ENCODE results near the gene RTBDN. TPM values are rescaled to one million over a fixed set of nuclear protein-coding genes. Genes with fewer than 3 reads are reported as not detected.

The RTBDN gene
- total RNA-seq, 4 donors from 2014 or later = not detected

GRCh38 chr19:12790628-12791344 lies 43.6 kb downstream of the RTBDN start:
- TF ChIP-seq, protein P1, sequence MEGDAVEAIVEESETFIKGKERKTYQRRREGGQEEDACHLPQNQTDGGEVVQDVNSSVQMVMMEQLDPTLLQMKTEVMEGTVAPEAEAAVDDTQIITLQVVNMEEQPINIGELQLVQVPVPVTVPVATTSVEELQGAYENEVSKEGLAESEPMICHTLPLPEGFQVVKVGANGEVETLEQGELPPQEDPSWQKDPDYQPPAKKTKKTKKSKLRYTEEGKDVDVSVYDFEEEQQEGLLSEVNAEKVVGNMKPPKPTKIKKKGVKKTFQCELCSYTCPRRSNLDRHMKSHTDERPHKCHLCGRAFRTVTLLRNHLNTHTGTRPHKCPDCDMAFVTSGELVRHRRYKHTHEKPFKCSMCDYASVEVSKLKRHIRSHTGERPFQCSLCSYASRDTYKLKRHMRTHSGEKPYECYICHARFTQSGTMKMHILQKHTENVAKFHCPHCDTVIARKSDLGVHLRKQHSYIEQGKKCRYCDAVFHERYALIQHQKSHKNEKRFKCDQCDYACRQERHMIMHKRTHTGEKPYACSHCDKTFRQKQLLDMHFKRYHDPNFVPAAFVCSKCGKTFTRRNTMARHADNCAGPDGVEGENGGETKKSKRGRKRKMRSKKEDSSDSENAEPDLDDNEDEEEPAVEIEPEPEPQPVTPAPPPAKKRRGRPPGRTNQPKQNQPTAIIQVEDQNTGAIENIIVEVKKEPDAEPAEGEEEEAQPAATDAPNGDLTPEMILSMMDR (IDR thresholded peaks at IDR 0.05 in 4 of 5, conservative IDR thresholded peaks at IDR 0.05 in 1 of 5) = no peak
- TF ChIP-seq POLR2A (IDR thresholded peaks at IDR 0.05) = no peak
- in situ Hi-C loops (cut with MboI; ENCODE audit: low sequenced_read_pairs in 4 of 4) = no loop called here

GRCh38 chr19:12789904-12790619 lies 44.3 kb downstream of the RTBDN start:
- TF ChIP-seq, protein P1 (IDR thresholded peaks at IDR 0.05 in 4 of 5, conservative IDR thresholded peaks at IDR 0.05 in 1 of 5) = no peak
- TF ChIP-seq POLR2A (IDR thresholded peaks at IDR 0.05) = peak; percentile 88 to 93
- in situ Hi-C loops (cut with MboI; ENCODE audit: low sequenced_read_pairs in 4 of 4) = no loop called here

More at GRCh38 chr19:12790628-12791344, 43.6 kb downstream of the RTBDN start:
- H3K4me3 ChIP-seq = peak overlapping the region; percentile 91 to 98 (median 94)
- no peak for DNase-seq
- H3K9me3 ChIP-seq = no peaks in the 10 kb centered on the region
- H3K36me3 ChIP-seq = no peaks in the 10 kb centered on the region
- H3K4me1 ChIP-seq = peaks cover 45% of the 10 kb centered on the region in 2 donors
- H3K27me3 ChIP-seq = no peaks in the 10 kb centered on the region
- intact Hi-C loops (cut with DNase I; ENCODE audit: low total_unique reads) = loop anchor here (5.0 kb wide), 4 partner anchors 68 to 1057 kb away; partner anchors contain the start of genes FARSA, IER2, STX10 and TNPO2
- peak overlapping the region; percentile 99 to 100 (median 100) for H3K27ac ChIP-seq
- no peak for ATAC-seq

GRCh38 chr19:12789098-12789903 lies 45.1 kb downstream of the RTBDN start:
- no peaks in the 10 kb centered on the region for H3K9me3 ChIP-seq
- H3K27ac ChIP-seq = peak overlapping the region; percentile 99 to 100 (median 100)
- H3K27me3 ChIP-seq = no peaks in the 10 kb centered on the region
- intact Hi-C loops (cut with DNase I; ENCODE audit: low total_unique reads) = no loop called here
- no peaks in the 10 kb centered on the region for H3K36me3 ChIP-seq
- TF ChIP-seq, protein P1 (IDR thresholded peaks at IDR 0.05 in 4 of 5, conservative IDR thresholded peaks at IDR 0.05 in 1 of 5) = no peak
- in situ Hi-C loops (cut with MboI; ENCODE audit: low sequenced_read_pairs in 4 of 4) = no loop called here
- peaks cover 42 to 49% of the 10 kb centered on the region in 2 donors for H3K4me1 ChIP-seq
- DNase-seq = no peak
- ATAC-seq = no peak
- H3K4me3 ChIP-seq = peak overlapping the region; percentile 91 to 98 (median 94)

More at GRCh38 chr19:12789904-12790619, 44.3 kb downstream of the RTBDN start:
- peak overlapping the region; percentile 91 to 98 (median 94) for H3K4me3 ChIP-seq
- peak overlapping the region; percentile 99 to 100 (median 100) for H3K27ac ChIP-seq
- DNase-seq (peak; percentile 89 to 90), ATAC-seq (peak; percentile 32 to 34)
- H3K36me3 ChIP-seq = no peaks in the 10 kb centered on the region
- no peaks in the 10 kb centered on the region for H3K27me3 ChIP-seq
- intact Hi-C loops (cut with DNase I; ENCODE audit: low total_unique reads) = loop anchor here (5.0 kb wide), 4 partner anchors 68 to 1057 kb away; partner anchors contain the start of genes FARSA, IER2, STX10 and TNPO2
- no peaks in the 10 kb centered on the region for H3K9me3 ChIP-seq
- H3K4me1 ChIP-seq = peaks cover 45 to 46% of the 10 kb centered on the region in 2 donors

GRCh38 chr19:12788682-12789097 lies 45.7 kb downstream of the RTBDN start:
- H3K9me3 ChIP-seq = no peaks in the 10 kb centered on the region
- H3K27ac ChIP-seq = peak overlapping the region; percentile 99 to 100 (median 100)
- peak overlapping the region; percentile 48 to 98 (median 92) for H3K4me3 ChIP-seq
- TF ChIP-seq, protein P1 (IDR thresholded peaks at IDR 0.05 in 4 of 5, conservative IDR thresholded peaks at IDR 0.05 in 1 of 5) = no peak
- TF ChIP-seq POLR2A (IDR thresholded peaks at IDR 0.05) = no peak
- no peaks in the 10 kb centered on the region for H3K36me3 ChIP-seq
- DNase-seq (peak in 1 of 2 donors; percentile 81), ATAC-seq (no peak)
- no peaks in the 10 kb centered on the region for H3K27me3 ChIP-seq
- intact Hi-C loops (cut with DNase I; ENCODE audit: low total_unique reads) = no loop called here
- H3K4me1 ChIP-seq = peaks cover 43 to 51% of the 10 kb centered on the region in 2 donors
- in situ Hi-C loops (cut with MboI; ENCODE audit: low sequenced_read_pairs in 4 of 4) = no loop called here

Measured in gastrocnemius medialis (tissue), 4 donors.